Cardiac fibroblast (primary cell): ENCODE data around the gene L2HGDH.
"Not testable (repeated sequence)": the region's sequence is repeated elsewhere in the genome, so short reads cannot be mapped to it uniquely, and the experiment has no call there.

Source experiments
- DNase-seq, 2 donors: peaks; one replicate each; pipeline versions ENCODE4 v3.0.0 to v3.0.0-alpha.2; 2010; ENCODE audit warnings: low read depth in 2 of 2
- H3K4me3 ChIP-seq, 2 donors: replicated peaks in 1 of 2; 1 replicate in 1 of 2; 2 replicates in 1 of 2; pipeline ENCODE4 v1.5.1; 2011; ENCODE audit warnings: low read depth in 2 of 2, low read length in 2 of 2, mild to moderate bottlenecking in 2 of 2, moderate library complexity in 1 of 2
- CTCF ChIP-seq: IDR thresholded peaks from one replicate; pipeline ENCODE4 v1.5.1; 2011; ENCODE audit warnings: low read depth, mild to moderate bottlenecking, low read length, inconsistent platforms

The L2HGDH gene

GRCh38 chr14:50318031-50318626 is 6.1 kb upstream of the L2HGDH start:
- H3K4me3 ChIP-seq = no peak overlapping the region
- DNase-seq = peak; percentile 73 to 78
- peak; percentile 75 for TF ChIP-seq CTCF

- DNase-seq, H3K4me3 ChIP-seq: not testable (repeated sequence)
These were observed 2.1 kb upstream of the L2HGDH start for GRCh38 chr14:50314098-50314497.

GRCh38 chr14:50312734-50313054 is 665 bp upstream of the L2HGDH start:
- no peak for TF ChIP-seq CTCF
- H3K4me3 ChIP-seq = peak overlapping the region; percentile 86 to 90
- no peak for DNase-seq

- peak overlapping the region; percentile 86 to 90 for H3K4me3 ChIP-seq
- DNase-seq = peak in 1 of 2 donors; percentile 31
- TF ChIP-seq CTCF = peak; percentile 41
These were observed 575 bp downstream of the L2HGDH start for GRCh38 chr14:50311337-50311971.

- DNase-seq = no peak
- no peak for TF ChIP-seq CTCF
- no peak overlapping the region for H3K4me3 ChIP-seq
These were observed 1.6 kb downstream of the L2HGDH start for GRCh38 chr14:50310445-50310844.

- no peak for DNase-seq
- H3K4me3 ChIP-seq = no peak overlapping the region
- no peak for TF ChIP-seq CTCF
These were observed 3.6 kb downstream of the L2HGDH start for GRCh38 chr14:50308363-50308915.

GRCh38 chr14:50303744-50304471 is 8.1 kb downstream of the L2HGDH start:
- peak; percentile 21 to 79 for DNase-seq
- TF ChIP-seq CTCF = no peak
- no peak overlapping the region for H3K4me3 ChIP-seq
